Neuronal stem cell (in vitro differentiated cells): Measurements from ENCODE around the gene WDR49.

Experiments used
- DNase-seq: peaks from one replicate; pipeline ENCODE4 v3.0.0-alpha.2; 2013; ENCODE audit warnings: low spot score
- H2AFZ ChIP-seq: one replicate; pipeline ENCODE4 v1.6.1; 2013; ENCODE audit warnings: mild to moderate bottlenecking, low read length, inconsistent platforms
- H2AK5ac ChIP-seq: 2 replicates; pipeline ENCODE4 v1.6.1; 2013; ENCODE audit warnings: low read depth, mild to moderate bottlenecking, inconsistent platforms, low read length, moderate library complexity, mixed read lengths
- H2BK120ac ChIP-seq: 2 replicates; pipeline ENCODE4 v1.6.1; 2013; ENCODE audit warnings: low read depth, mild to moderate bottlenecking, inconsistent platforms, low read length, moderate library complexity, mixed read lengths
- H2BK12ac ChIP-seq: one replicate; pipeline ENCODE4 v1.6.1; 2013; ENCODE audit warnings: low read length, inconsistent platforms
- H2BK15ac ChIP-seq: 2 replicates; pipeline ENCODE4 v1.6.1; 2013; ENCODE audit warnings: mild to moderate bottlenecking, low read length, inconsistent platforms, mixed read lengths
- H2BK5ac ChIP-seq: one replicate; pipeline ENCODE4 v1.6.1; 2013; ENCODE audit warnings: inconsistent platforms, mild to moderate bottlenecking, low read length, moderate library complexity
- H3K14ac ChIP-seq: one replicate; pipeline ENCODE4 v1.6.1; 2013; ENCODE audit warnings: low read length, inconsistent platforms
- H3K18ac ChIP-seq: 2 replicates; pipeline ENCODE4 v1.6.1; 2013; ENCODE audit warnings: low read length, inconsistent platforms
- H3K23ac ChIP-seq: 2 replicates; pipeline ENCODE4 v1.6.1; 2013; ENCODE audit warnings: low read depth, mild to moderate bottlenecking, mixed read lengths, low read length, inconsistent platforms; ENCODE audit not compliant: poor library complexity
- H3K27ac ChIP-seq: replicated peaks from 3 replicates; pipeline ENCODE4 v1.5.1; 2013; ENCODE audit warnings: low read length, inconsistent platforms
- H3K27me3 ChIP-seq, 3 experiments: 2 replicates each; pipeline ENCODE4 v1.6.1; 2013; ENCODE audit warnings: low read length in 3 of 3, mild to moderate bottlenecking in 2 of 3, inconsistent platforms in 1 of 3, low read depth in 1 of 3, mixed read lengths in 1 of 3, moderate library complexity in 1 of 3; ENCODE audit not compliant: control insufficient read depth in 3 of 3, insufficient read depth in 3 of 3
- H3K36me3 ChIP-seq, 2 donors: replicated peaks in 1 of 2; 2 replicates each; pipeline ENCODE4 v1.6.1; 2013; ENCODE audit warnings: low read length in 2 of 2; ENCODE audit not compliant: control insufficient read depth in 2 of 2, insufficient read depth in 2 of 2
- H3K4ac ChIP-seq: 2 replicates; pipeline ENCODE4 v1.6.1; 2013; ENCODE audit warnings: inconsistent platforms, mild to moderate bottlenecking, low read length, moderate library complexity
- H3K4me1 ChIP-seq, 2 donors: 1 replicate in 1 of 2; 2 replicates in 1 of 2; pipeline ENCODE4 v1.6.1; 2013; ENCODE audit warnings: low read length in 2 of 2, low read depth in 1 of 2; ENCODE audit not compliant: control insufficient read depth in 2 of 2, insufficient read depth in 1 of 2
- H3K4me2 ChIP-seq: one replicate; pipeline ENCODE4 v1.6.1; 2013; ENCODE audit warnings: mild to moderate bottlenecking, low read length, inconsistent platforms; ENCODE audit not compliant: insufficient read depth, poor library complexity, severe bottlenecking
- H3K4me3 ChIP-seq, 2 donors: 2 replicates each; pipeline ENCODE4 v1.5.1; 2013; ENCODE audit warnings: low read length in 2 of 2, mild to moderate bottlenecking in 2 of 2, inconsistent platforms in 1 of 2, moderate library complexity in 1 of 2
- H3K79me1 ChIP-seq: one replicate; pipeline ENCODE4 v1.6.1; 2013; ENCODE audit warnings: low read depth, mild to moderate bottlenecking, inconsistent platforms, low read length, moderate library complexity
- H3K9ac ChIP-seq: one replicate; pipeline ENCODE4 v1.6.1; 2013; ENCODE audit warnings: mild to moderate bottlenecking, low read depth, low read length, inconsistent platforms; ENCODE audit not compliant: poor library complexity
- H3K9me3 ChIP-seq, 2 donors: replicated peaks in 1 of 2; 2 replicates each; pipeline versions ENCODE3 to v1.6.1; 2013; ENCODE audit warnings: low read length in 2 of 2, mild to moderate bottlenecking in 2 of 2, inconsistent platforms in 1 of 2, low read depth in 1 of 2, mixed read lengths in 1 of 2, moderate library complexity in 1 of 2; ENCODE audit not compliant: control insufficient read depth in 2 of 2, insufficient read depth in 1 of 2
- H4K8ac ChIP-seq: one replicate; pipeline ENCODE4 v1.6.1; 2013; ENCODE audit warnings: low read depth, mild to moderate bottlenecking, inconsistent platforms, low read length, moderate library complexity
- H4K91ac ChIP-seq: one replicate; pipeline ENCODE4 v1.6.1; 2013; ENCODE audit warnings: low read length, low read depth, mild to moderate bottlenecking, inconsistent platforms; ENCODE audit not compliant: poor library complexity
- WGBS, 2 donors: extraction: QIAGEN DNeasy Blood & Tissue Kit; methylation state at CpG; one replicate each; pipeline ENCODE4 v1.1.7; 2013; ENCODE audit warnings: missing lambda C conversion rate in 2 of 2, mixed read lengths in 1 of 2; ENCODE audit not compliant: insufficient read length in 2 of 2, insufficient replicate concordance in 1 of 2; ENCODE audit errors: extremely low coverage in 2 of 2; 5-methylcytosine and 5-hydroxymethylcytosine counted together

WDR49 gene

DNA sequence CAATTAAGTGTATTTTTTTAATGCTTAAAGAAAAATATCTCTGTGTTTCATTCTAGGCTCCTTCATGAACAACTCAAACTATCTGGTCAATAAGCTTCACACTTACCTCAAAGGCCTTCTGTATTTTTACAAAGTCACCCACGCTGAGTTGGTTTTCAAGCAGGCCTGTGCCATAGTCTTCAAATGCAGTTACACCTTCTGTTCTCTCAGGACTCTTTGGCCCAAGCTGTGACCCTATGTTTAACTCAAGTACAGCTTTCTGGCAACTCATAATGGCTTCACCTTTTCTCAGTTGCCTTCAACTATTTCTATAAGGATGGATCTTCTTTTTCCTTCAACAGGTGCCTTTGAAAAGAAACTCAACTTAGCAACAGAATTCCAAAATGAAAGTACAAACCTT, 587 bp downstream of the WDR49 start:
- H3K27ac ChIP-seq: no peak overlapping the region
- no peak overlapping the region for H4K8ac ChIP-seq
- peak overlapping the region; percentile 25 for H2AFZ ChIP-seq
- peaks cover 8 to 32% of the 10 kb centered on the region in 2 donors for H3K4me1 ChIP-seq
- H3K14ac ChIP-seq: no peak overlapping the region
- no peak overlapping the region for H2AK5ac ChIP-seq
- no peaks in the 10 kb centered on the region for H3K79me1 ChIP-seq
- DNase-seq: no peak
- no peak overlapping the region for H2BK15ac ChIP-seq
- WGBS, 2 donors: no CpG with 5 or more reads among the region's 1 CpG
- peaks cover 0 to 2% of the 10 kb centered on the region in 2 donors for H3K9me3 ChIP-seq
- H3K4me3 ChIP-seq: peak overlapping the region in 1 of 2 donors; percentile 41
- no peak overlapping the region for H3K4ac ChIP-seq
- no peak overlapping the region for H2BK5ac ChIP-seq
- H3K23ac ChIP-seq: no peak overlapping the region
- no peak overlapping the region for H3K18ac ChIP-seq
- no peaks in the 10 kb centered on the region for H3K27me3 ChIP-seq
- H3K36me3 ChIP-seq: peaks cover 0 to 19% of the 10 kb centered on the region in 2 donors
- H3K9ac ChIP-seq: no peak overlapping the region
- H2BK12ac ChIP-seq: no peak overlapping the region
- no peak overlapping the region for H2BK120ac ChIP-seq
- no peak overlapping the region for H3K4me2 ChIP-seq
- no peak overlapping the region for H4K91ac ChIP-seq

DNA sequence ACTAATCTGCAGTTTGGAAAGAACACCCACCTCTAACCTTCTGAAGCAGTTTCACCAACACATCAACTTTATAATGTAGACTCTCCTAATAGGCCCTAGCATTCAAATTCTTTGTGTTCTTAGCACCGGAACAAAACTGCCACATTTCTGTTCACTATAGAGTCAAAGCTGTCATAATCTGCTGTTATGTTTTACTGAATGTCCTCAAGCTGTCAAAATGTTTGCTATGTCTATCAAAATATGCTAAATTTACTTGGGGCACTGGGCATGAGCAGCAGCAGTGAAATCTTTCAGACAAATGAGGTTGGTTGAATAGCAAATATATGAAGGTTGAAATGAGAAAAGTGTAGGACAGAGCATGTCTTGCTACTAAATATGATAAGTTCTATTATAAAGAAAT, 1.9 kb downstream of the WDR49 start:
- no peak overlapping the region for H2BK5ac ChIP-seq
- H3K4me2 ChIP-seq: no peak overlapping the region
- no peak overlapping the region for H3K18ac ChIP-seq
- H3K4ac ChIP-seq: no peak overlapping the region
- no peak overlapping the region for H2AFZ ChIP-seq
- H2BK120ac ChIP-seq: no peak overlapping the region
- no peak for DNase-seq
- no peak overlapping the region for H2BK12ac ChIP-seq
- H3K4me1 ChIP-seq: peaks cover 3 to 22% of the 10 kb centered on the region in 2 donors
- peaks cover 0 to 19% of the 10 kb centered on the region in 2 donors for H3K36me3 ChIP-seq
- H3K9me3 ChIP-seq: peaks cover 0 to 2% of the 10 kb centered on the region in 2 donors
- WGBS, 2 donors: no CpG with 5 or more reads among the region's 1 CpG
- no peak overlapping the region for H2AK5ac ChIP-seq
- H3K9ac ChIP-seq: no peak overlapping the region
- H4K8ac ChIP-seq: no peak overlapping the region
- no peak overlapping the region for H4K91ac ChIP-seq
- H3K23ac ChIP-seq: no peak overlapping the region
- H3K14ac ChIP-seq: no peak overlapping the region
- H3K4me3 ChIP-seq: no peak overlapping the region
- no peaks in the 10 kb centered on the region for H3K79me1 ChIP-seq
- H3K27me3 ChIP-seq: no peaks in the 10 kb centered on the region
- no peak overlapping the region for H3K27ac ChIP-seq
- H2BK15ac ChIP-seq: no peak overlapping the region

DNA sequence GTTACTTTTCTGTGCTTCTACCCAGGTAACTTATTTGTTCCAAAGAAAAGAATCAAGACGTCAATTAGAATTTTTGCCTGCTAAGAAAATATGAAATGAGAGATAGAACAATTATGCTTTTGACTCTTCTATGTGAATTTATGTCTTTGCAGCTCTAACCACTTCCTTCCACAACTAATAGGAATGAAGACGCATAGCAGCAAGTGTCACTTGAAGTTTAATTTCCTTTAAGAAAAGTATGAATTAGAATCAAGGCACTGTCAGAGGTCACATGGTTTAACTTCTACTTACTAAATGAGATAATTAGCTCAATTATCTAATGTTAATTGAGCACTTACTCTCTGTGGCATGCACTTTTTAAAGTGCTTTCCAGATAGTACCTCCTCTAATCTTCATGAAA, 3.3 kb downstream of the WDR49 start:
- no peak overlapping the region for H4K8ac ChIP-seq
- no CpG with 5 or more reads among the region's 2 CpGs for WGBS, 2 donors
- H3K23ac ChIP-seq: no peak overlapping the region

DNA sequence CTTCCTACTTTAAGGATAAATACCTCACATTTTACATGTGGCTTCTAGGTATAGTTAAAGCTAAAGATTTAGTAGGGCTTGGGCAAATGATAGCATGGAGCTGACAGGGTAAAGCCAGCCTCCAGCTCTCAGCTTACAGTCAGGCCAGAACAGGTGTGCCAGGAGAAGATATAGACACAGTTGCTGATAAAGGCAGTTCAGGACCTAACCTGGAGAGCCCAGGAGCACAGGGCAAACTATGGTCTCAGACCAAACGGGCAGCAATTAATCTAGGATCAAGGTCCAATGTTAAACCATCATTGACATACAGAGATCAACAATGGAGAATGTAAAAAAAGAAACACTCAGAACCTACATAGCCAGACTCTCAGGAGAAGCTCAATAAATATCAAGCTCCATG, 4.0 kb downstream of the WDR49 start:
- Histone ChIP-seq H2AK5ac (no peak overlapping the region), H3K27me3 (no peaks in the 10 kb centered on the region), H4K8ac (no peak overlapping the region), H3K4me1 (peaks cover 3 to 22% of the 10 kb centered on the region in 2 donors), H2BK12ac (no peak overlapping the region), H3K36me3 (peaks cover 0 to 19% of the 10 kb centered on the region in 2 donors), H3K4me3 (no peak overlapping the region), H3K4ac (no peak overlapping the region), H3K9me3 (peaks cover 0 to 4% of the 10 kb centered on the region in 2 donors), H2AFZ (no peak overlapping the region), H2BK15ac (no peak overlapping the region), H3K9ac (no peak overlapping the region), H2BK5ac (no peak overlapping the region), H4K91ac (no peak overlapping the region), H3K27ac (no peak overlapping the region), H3K14ac (no peak overlapping the region), H3K4me2 (no peak overlapping the region), H3K23ac (no peak overlapping the region), H2BK120ac (no peak overlapping the region), H3K79me1 (no peaks in the 10 kb centered on the region), H3K18ac (no peak overlapping the region)
- no peak for DNase-seq
- WGBS, 2 donors: no CpG with 5 or more reads among the region's 1 CpG

More for the DNA sequence above, 3.3 kb downstream of the WDR49 start:
- no peak overlapping the region for H3K4me3 ChIP-seq
- H3K79me1 ChIP-seq: no peaks in the 10 kb centered on the region
- H3K9me3 ChIP-seq: peaks cover 0 to 2% of the 10 kb centered on the region in 2 donors
- H3K27ac ChIP-seq: no peak overlapping the region
- no peak overlapping the region for H3K4me2 ChIP-seq
- no peak overlapping the region for H3K18ac ChIP-seq
- H3K27me3 ChIP-seq: no peaks in the 10 kb centered on the region
- H3K4me1 ChIP-seq: peaks cover 3 to 22% of the 10 kb centered on the region in 2 donors
- H4K91ac ChIP-seq: no peak overlapping the region
- no peak for DNase-seq
- no peak overlapping the region for H2BK12ac ChIP-seq
- no peak overlapping the region for H2BK15ac ChIP-seq
- no peak overlapping the region for H2AFZ ChIP-seq
- no peak overlapping the region for H2AK5ac ChIP-seq
- H3K4ac ChIP-seq: no peak overlapping the region
- H3K36me3 ChIP-seq: peaks cover 0 to 19% of the 10 kb centered on the region in 2 donors
- H3K14ac ChIP-seq: no peak overlapping the region
- no peak overlapping the region for H2BK120ac ChIP-seq
- no peak overlapping the region for H3K9ac ChIP-seq
- no peak overlapping the region for H2BK5ac ChIP-seq
